HUES64 (cell line): ENCODE results near the gene PTPRN2.

Experiments
- H3K27ac ChIP-seq: 2 replicates; pipeline ENCODE4 v1.7.0; 2013; ENCODE audit warnings: low read depth, low read length, inconsistent platforms
- H3K27me3 ChIP-seq: 2 replicates; pipeline ENCODE4 v1.6.1; 2013; ENCODE audit warnings: mild to moderate bottlenecking, low read length; ENCODE audit not compliant: insufficient read depth
- H3K36me3 ChIP-seq: 2 replicates; pipeline ENCODE4 v1.6.1; 2013; ENCODE audit warnings: mild to moderate bottlenecking, low read length; ENCODE audit not compliant: insufficient read depth
- H3K4me1 ChIP-seq: 2 replicates; pipeline ENCODE4 v1.6.1; 2013; ENCODE audit warnings: mild to moderate bottlenecking, low read length, moderate library complexity; ENCODE audit not compliant: insufficient read depth
- H3K4me3 ChIP-seq: 2 replicates; pipeline ENCODE4 v1.5.1; 2013; ENCODE audit warnings: mild to moderate bottlenecking, low read length, moderate library complexity
- H3K9ac ChIP-seq: 2 replicates; pipeline ENCODE4 v1.6.1; 2013; ENCODE audit warnings: mild to moderate bottlenecking, low read depth, low read length
- H3K9me3 ChIP-seq: 2 replicates; pipeline ENCODE4 v1.6.1; 2013; ENCODE audit warnings: low read depth, low read length; ENCODE audit not compliant: insufficient read depth
- WGBS: fragments of 150-250, 120-280 bp; methylation state at CpG from one replicate; pipeline ENCODE4 v1.1.7; 2013; ENCODE audit warnings: missing lambda C conversion rate; 5-methylcytosine and 5-hydroxymethylcytosine counted together

Gene PTPRN2

GRCh38 chr7:158289231-158289630 lies 298.4 kb downstream of the PTPRN2 start:
- no peak overlapping the region for H3K4me3 ChIP-seq
- no peaks in the 10 kb centered on the region for H3K36me3 ChIP-seq
- WGBS = 81% methylated on average over 2 of the region's 2 CpGs
- no peak overlapping the region for H3K27ac ChIP-seq
- H3K9me3 ChIP-seq = peaks cover 100% of the 10 kb centered on the region
- no peaks in the 10 kb centered on the region for H3K27me3 ChIP-seq
- no peaks in the 10 kb centered on the region for H3K4me1 ChIP-seq
- H3K9ac ChIP-seq = no peak overlapping the region

GRCh38 chr7:158286210-158286609 lies 301.4 kb downstream of the PTPRN2 start:
- H3K9me3 ChIP-seq = peaks cover 99% of the 10 kb centered on the region
- no peak overlapping the region for H3K9ac ChIP-seq
- no peaks in the 10 kb centered on the region for H3K27me3 ChIP-seq
- no peak overlapping the region for H3K4me3 ChIP-seq
- WGBS = 94% methylated on average over 1 of the region's 2 CpGs
- no peak overlapping the region for H3K27ac ChIP-seq
- H3K36me3 ChIP-seq = no peaks in the 10 kb centered on the region
- no peaks in the 10 kb centered on the region for H3K4me1 ChIP-seq

GRCh38 chr7:158285383-158285770 lies 302.2 kb downstream of the PTPRN2 start:
- H3K9me3 ChIP-seq = peaks cover 99% of the 10 kb centered on the region
- H3K4me1 ChIP-seq = no peaks in the 10 kb centered on the region

GRCh38 chr7:158284617-158285382 lies 302.8 kb downstream of the PTPRN2 start:
- no peaks in the 10 kb centered on the region for H3K27me3 ChIP-seq
- WGBS = 82% methylated on average over 18 of the region's 18 CpGs

More at GRCh38 chr7:158285383-158285770, 302.2 kb downstream of the PTPRN2 start:
- Histone ChIP-seq H3K4me3 (no peak overlapping the region), H3K27me3 (no peaks in the 10 kb centered on the region), H3K27ac (no peak overlapping the region), H3K36me3 (no peaks in the 10 kb centered on the region), H3K9ac (no peak overlapping the region)
- WGBS = 88% methylated on average over 9 of the region's 9 CpGs

GRCh38 chr7:158284121-158284520 lies 303.5 kb downstream of the PTPRN2 start:
- Histone ChIP-seq H3K36me3 (no peaks in the 10 kb centered on the region), H3K4me3 (no peak overlapping the region), H3K9me3 (peaks cover 95% of the 10 kb centered on the region), H3K4me1 (no peaks in the 10 kb centered on the region), H3K9ac (no peak overlapping the region), H3K27ac (no peak overlapping the region), H3K27me3 (no peaks in the 10 kb centered on the region)
- 81% methylated on average over 6 of the region's 6 CpGs for WGBS

More at GRCh38 chr7:158284617-158285382, 302.8 kb downstream of the PTPRN2 start:
- H3K4me3 ChIP-seq = no peak overlapping the region
- no peak overlapping the region for H3K27ac ChIP-seq
- no peak overlapping the region for H3K9ac ChIP-seq
- peaks cover 98% of the 10 kb centered on the region for H3K9me3 ChIP-seq
- no peaks in the 10 kb centered on the region for H3K4me1 ChIP-seq
- no peaks in the 10 kb centered on the region for H3K36me3 ChIP-seq

- H3K4me3 ChIP-seq = no peak overlapping the region
- H3K9me3 ChIP-seq = peaks cover 94% of the 10 kb centered on the region
- H3K9ac ChIP-seq = no peak overlapping the region
- H3K27me3 ChIP-seq = no peaks in the 10 kb centered on the region
- 86% methylated on average over 32 of the region's 32 CpGs for WGBS
- no peaks in the 10 kb centered on the region for H3K36me3 ChIP-seq
- no peak overlapping the region for H3K27ac ChIP-seq
- H3K4me1 ChIP-seq = no peaks in the 10 kb centered on the region
These were observed 304.3 kb downstream of the PTPRN2 start for GRCh38 chr7:158283016-158283974.

- Histone ChIP-seq H3K9ac (no peak overlapping the region), H3K4me1 (no peaks in the 10 kb centered on the region), H3K27ac (no peak overlapping the region), H3K36me3 (no peaks in the 10 kb centered on the region), H3K27me3 (no peaks in the 10 kb centered on the region), H3K9me3 (peaks cover 94% of the 10 kb centered on the region), H3K4me3 (no peak overlapping the region)
- WGBS = 89% methylated on average over 24 of the region's 24 CpGs
These were observed 305.1 kb downstream of the PTPRN2 start for GRCh38 chr7:158282461-158283001.

GRCh38 chr7:158281441-158281840 lies 306.2 kb downstream of the PTPRN2 start:
- Histone ChIP-seq H3K36me3 (no peaks in the 10 kb centered on the region), H3K9me3 (peaks cover 93% of the 10 kb centered on the region), H3K4me1 (no peaks in the 10 kb centered on the region), H3K4me3 (no peak overlapping the region), H3K27ac (no peak overlapping the region), H3K27me3 (no peaks in the 10 kb centered on the region), H3K9ac (no peak overlapping the region)
- 77% methylated on average over 8 of the region's 8 CpGs for WGBS

- H3K27me3 ChIP-seq = no peaks in the 10 kb centered on the region
- peaks cover 90% of the 10 kb centered on the region for H3K9me3 ChIP-seq
- H3K4me1 ChIP-seq = no peaks in the 10 kb centered on the region
- no peak overlapping the region for H3K9ac ChIP-seq
- WGBS = 93% methylated on average over 29 of the region's 29 CpGs
- no peak overlapping the region for H3K4me3 ChIP-seq
- no peaks in the 10 kb centered on the region for H3K36me3 ChIP-seq
- H3K27ac ChIP-seq = no peak overlapping the region
These were observed 307.0 kb downstream of the PTPRN2 start for GRCh38 chr7:158280448-158281144.

GRCh38 chr7:158279539-158280447 lies 307.8 kb downstream of the PTPRN2 start:
- no peaks in the 10 kb centered on the region for H3K36me3 ChIP-seq
- no peak overlapping the region for H3K27ac ChIP-seq
- H3K9ac ChIP-seq = no peak overlapping the region
- H3K9me3 ChIP-seq = peaks cover 90% of the 10 kb centered on the region
- H3K27me3 ChIP-seq = no peaks in the 10 kb centered on the region
- no peak overlapping the region for H3K4me3 ChIP-seq
- no peaks in the 10 kb centered on the region for H3K4me1 ChIP-seq
- 81% methylated on average over 53 of the region's 53 CpGs for WGBS
